ENCODE data around the gene TNPO1.

- TF ChIP-seq CTCF (conservative IDR thresholded peaks at IDR 0.05; ENCODE audit: low read depth, low read length) (no peak), EZH2 (IDR thresholded peaks at IDR 0.05; ENCODE audit: borderline replicate concordance, low read depth, low read length, poor library complexity, severe bottlenecking) (no peak)
Observed at GRCh38 chr5:72834924-72835323, 18.5 kb downstream of the TNPO1 start.
